Measurements from ENCODE around the gene ARHGEF28.
A peak's percentile ranks its signal among the peaks of the same experiment; 100 is the strongest.

ARHGEF28 gene

DNA sequence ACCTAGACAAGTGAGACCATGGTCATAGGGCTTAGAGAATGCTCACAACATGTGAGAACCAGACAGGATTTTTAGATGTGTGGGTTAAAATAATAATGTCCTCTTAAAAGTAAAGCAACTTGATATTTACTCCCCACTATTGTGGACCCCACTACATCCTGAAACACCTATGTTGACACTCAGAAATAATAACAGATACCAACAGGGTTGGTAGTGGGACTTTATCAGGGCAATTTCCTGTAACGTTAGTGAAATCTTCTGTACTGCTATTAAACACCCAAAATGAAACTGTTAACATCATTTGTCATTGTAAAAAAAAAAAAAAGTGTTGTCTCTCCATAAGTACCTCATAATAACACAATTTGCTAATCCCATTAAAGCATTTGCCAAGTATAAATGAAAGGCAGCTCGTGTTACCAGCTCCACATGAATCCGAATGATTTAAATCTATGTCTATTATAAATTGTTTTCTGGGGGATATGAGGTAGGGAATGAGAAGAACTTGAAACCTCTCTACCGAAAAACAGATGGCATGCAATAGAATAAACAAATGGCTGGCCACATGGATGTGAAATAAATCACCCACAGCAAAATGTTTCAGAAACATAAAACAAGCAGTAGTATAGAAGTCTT is 285.9 kb downstream of the ARHGEF28 start:
- DNase-seq: no peak

DNA sequence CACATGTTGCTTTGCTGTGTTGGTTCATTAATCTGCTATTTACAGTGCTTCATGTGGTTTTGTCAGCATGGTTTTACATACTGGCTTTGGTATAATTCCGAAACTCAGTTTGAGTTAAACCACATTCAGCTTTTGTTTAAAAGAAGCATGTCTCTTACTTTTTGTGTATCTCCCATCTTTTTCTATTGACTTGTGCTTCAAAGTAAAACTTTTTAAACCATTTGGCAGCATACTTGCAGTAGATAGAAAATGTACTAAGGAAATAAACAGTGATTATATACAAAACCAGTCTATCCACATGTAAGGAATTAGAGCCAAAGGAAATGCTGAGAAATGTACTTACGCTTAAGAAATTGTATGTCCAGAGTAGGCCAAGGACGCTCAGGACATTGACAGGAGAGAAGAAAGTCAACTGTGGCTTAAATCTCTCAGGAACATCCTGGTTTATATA is 286.9 kb downstream of the ARHGEF28 start:
- no peak for DNase-seq

DNA sequence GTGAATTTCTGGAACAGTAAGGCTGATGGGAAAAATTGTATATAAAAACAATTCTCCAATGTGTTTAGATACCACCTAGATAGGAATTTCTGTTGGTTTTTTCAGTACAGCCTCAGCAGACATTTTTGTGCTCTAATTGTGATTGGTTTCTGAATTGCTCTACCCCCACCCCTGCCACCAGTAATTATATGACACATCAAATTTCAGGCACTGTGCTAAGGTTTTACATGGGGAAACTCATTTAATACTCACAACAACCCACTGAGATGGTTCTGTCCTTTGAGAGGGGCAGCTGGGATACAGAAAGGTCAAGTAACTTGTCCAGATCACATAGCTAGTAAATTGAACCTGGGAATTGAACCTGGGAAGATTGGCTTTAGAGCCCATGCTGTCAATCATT is 288.0 kb downstream of the ARHGEF28 start:
- DNase-seq: no peak

DNA sequence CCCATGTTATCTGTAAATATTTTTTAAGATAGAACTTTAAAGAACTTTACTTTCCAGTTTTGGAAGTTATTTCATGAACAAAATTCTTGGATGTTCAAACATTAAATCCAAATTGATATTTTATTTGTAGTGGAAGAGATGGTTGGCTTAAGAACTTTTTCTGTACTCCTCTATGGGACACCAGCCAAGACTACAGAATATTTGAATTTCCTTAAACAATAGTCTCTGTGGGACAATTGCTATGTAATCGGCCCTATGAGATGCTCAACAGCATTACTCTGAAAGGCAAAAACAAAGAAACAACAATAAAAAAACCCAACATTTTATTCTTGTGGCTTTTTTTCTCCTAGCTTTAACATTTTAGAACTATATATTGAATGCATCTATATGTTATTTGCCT is 289.3 kb downstream of the ARHGEF28 start:
- no peak for DNase-seq

DNA sequence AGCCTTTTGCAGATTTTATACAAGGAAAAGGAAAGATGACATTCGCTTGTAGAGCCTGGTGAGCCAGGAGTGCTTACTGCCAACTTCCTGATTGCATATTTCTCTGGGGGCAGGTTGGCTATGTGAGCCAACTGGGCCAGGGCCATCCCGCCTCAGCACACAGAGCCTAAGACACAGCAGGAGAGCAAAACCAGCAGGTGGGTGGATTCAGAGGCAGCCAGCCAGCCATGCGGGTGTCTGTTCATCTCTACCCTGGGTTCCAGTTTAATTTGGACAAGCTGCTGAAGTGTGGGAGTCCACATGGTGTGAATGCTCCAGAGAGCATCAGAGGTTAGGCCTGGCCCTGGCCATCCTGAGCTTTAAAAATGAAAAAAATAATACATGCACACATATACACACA is 291.4 kb downstream of the ARHGEF28 start:
- DNase-seq: no peak

DNA sequence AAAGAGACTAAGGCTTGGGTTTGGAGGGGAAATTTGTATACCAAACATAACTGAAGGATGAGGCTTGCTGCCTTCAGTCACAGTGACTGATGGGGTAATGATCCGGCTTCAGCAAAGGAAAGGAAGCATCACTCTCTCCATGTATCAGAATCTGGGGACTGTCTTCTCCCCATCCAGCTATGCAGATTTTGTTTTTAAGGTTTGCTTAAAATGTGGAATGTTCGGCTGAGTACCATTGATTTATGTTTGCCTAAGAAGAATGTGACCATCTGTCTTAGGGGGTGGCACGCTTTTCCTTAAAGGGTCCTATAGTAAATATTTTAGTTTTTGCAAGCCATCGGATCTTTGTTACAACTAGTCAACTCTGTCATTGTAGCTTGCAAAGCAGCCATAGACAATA is 291.9 kb downstream of the ARHGEF28 start:
- DNase-seq: no peak

DNA sequence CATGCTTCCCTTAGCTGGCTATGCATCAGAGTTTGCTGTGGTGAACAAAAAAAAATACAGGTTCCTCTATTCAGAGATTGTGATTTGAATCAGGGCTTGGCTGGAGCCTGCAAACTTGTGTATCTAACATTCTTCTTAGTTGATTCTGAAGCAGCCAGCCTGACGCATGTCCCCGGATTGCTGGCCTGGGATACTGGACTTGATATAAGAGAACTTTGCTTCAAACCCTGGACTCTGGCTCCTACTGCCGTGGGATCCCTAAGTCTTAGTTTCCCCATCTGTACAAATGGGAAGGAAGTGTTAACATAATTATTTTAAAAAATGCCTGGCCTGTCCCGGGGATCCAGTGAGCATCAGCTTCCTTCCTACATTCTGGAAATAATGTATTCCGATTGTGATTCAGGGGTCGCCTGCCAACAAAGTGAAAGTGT is 292.8 kb downstream of the ARHGEF28 start:
- no peak for DNase-seq

DNA sequence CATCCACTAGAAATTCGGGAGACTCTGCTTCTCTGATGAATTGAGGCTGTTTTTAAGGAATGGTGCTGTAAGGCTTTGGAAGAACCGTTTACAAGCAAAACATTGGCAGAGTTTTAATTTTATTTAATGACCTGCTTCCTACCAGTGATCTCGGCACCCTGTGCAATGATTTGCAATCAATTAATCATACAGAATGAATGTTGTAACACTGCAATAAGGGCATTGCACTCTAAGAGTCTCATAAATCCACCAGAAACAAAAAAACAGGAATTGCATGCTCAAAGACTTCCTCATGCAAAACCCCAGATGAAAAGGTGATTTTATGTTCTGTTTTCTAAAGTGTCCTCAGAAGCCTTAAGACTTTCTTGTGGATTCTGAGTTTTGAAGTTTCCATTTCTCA is 295.7 kb downstream of the ARHGEF28 start:
- no peak for DNase-seq

DNA sequence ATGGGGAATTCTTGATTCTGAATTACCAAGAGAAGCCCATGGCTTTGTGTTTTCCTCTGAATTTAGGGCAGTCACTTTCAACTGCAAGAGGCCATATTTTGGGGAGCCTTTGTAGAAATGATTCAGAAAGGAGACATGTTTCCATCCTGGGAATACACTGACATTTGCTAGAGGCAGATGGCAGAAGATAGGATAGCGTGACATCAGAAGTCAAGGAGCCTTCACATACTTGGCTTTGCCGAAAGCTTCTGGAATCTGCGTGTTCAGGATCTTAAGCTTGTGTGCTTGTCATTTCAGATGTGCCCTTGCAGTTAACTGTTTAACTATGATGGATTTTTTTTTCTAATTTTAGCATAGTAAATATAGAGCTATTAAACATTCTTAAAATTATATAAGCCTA is 296.2 kb downstream of the ARHGEF28 start:
- no peak for DNase-seq

DNA sequence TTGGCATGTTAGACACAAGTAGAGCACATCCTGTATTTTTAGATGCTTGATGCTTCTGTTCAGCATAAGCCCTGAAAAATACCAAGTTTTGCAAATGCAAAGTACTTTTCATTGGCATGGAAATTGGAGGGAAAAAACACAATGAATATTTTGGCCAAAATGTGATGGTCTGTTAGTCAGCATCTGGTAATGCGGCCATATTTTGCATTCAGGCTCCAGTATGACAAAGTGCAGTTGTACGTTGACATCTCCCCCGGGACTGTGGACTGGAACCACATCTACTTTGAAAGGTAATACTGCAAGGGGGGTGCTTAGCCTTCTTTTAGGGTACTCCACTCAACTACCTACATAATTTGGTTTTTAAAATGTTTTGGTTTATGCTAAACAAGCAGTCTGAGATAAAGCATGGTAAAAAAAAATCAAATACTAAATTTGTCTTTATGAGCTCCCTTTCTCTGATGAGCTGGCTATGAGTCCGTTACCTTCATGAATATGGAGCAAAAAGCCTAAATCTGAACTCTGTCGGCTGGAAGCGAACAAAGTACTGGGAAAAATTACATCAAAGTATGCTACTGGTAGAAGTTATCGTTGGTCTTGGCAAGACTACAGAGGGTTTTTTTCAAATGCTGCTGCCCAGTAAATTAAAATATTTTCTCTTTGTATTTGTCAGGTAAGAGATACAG is 297.0 kb downstream of the ARHGEF28 start:
- no peak for DNase-seq

DNA sequence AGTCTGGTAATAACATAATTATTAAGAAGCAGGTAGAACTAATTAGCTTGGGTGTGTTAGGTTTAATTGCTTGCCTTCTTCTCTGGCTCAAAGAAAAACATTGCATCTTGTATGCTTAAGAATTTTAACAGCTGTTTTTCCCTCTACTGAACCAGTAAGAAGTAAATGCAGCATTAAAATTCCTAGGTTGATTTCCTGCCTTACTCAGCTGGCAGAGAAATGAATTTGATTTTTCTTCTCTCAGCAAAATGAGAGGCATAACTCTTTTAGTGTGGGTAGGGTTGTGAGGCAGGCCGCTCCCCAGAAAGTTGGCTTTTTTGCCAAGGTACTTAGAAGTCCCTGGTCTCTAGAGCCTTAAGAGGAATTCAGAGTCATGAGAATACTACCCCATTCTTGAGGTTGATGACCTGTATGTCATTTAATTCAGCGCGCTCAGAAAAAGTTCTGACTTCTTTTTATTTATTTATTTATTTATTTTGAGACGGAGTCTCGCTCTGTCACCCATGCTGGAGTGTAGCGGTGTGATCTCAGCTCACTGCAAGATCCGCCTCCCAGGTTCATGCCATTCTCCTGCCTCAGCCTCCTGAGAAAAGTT is 302.6 kb downstream of the ARHGEF28 start:
- DNase-seq: no peak

DNA sequence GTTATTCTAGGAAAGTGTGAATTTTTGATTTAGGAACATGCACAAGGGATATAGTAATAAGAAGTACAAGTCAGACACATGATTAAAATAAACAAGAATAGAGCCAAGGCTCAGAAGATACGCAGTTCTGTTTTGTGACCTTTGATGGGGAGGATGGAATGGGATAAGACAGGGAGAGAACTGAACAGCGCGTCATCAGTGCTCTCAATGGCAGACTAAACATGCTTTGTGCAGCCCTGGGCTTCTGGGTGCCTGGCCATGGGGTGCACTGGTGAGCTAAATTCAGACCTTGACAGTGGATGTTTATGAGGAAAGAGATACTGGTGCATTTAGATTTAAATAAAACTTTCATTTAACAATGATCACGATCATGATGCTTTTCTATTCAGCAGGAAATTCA is 309.7 kb downstream of the ARHGEF28 start:
- DNase-seq: no peak

DNA sequence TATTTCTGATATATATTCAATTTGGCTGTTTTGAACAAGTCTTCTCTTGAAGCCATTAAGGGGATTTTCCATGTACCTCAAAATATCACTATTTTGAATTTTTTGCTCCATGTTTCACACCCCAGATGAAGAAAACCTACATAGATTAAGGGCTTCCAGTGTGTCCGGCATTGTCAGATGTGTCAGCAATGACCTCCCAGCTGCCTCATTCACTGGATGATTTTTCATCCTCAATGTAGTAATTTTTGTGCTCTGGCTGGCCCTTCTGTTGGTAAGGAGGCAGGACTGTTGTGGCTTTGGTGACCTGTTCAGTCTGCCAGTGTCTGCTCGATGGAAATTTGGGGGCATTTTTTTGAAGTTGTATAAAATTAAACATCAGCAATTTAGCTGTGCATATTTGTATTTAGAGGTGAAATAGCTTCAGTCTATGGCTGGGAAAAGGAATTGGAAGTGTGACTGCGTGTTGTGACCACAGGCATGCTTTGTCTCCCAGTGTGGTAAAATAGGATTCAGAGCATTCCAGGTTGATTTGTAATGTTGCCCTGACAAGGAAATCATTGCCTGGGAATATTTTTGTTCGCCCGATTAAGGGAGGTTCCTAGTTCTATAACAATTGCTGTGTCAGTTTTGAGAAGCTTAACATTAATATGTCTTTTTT is 312.4 kb downstream of the ARHGEF28 start:
- peak; percentile 45 for DNase-seq

DNA sequence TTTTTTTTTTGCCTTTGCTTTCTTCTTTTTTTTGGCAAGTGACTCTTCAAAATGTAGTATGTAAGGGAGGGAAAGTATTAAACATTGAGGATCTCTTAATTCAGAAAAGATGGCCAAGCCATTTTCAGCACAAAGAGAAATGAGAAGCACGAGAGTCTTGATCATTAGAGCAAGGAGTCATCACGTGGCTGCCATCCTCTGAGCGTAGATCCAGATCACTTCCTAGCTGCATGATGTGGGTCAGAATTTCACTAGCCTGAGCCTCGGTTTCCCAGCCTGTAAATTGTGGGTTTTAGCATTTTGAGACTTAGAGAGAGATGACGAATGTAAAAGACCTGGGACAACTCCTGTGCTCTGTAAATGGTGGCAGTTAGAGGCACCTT is 312.9 kb downstream of the ARHGEF28 start:
- no peak for DNase-seq

DNA sequence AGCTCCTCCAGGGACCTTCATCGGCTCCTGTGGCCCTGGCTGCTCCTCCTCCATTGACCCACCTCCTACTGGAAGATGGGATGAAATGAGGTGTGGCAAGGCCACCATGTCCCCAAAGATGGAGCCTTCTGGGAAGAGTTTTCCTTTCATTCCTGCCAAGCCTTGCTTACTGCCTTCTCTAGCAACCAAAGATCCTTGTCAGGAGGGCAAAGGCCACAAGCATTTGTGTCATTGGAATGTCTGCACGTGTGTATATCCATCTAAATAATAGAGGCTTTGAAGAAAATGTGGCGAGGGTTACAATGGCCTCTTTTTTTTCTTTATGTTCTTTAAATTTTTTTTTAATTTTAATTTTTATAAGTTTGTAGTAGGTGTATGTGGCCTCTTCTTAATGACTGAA is 313.6 kb downstream of the ARHGEF28 start:
- no peak for DNase-seq

DNA sequence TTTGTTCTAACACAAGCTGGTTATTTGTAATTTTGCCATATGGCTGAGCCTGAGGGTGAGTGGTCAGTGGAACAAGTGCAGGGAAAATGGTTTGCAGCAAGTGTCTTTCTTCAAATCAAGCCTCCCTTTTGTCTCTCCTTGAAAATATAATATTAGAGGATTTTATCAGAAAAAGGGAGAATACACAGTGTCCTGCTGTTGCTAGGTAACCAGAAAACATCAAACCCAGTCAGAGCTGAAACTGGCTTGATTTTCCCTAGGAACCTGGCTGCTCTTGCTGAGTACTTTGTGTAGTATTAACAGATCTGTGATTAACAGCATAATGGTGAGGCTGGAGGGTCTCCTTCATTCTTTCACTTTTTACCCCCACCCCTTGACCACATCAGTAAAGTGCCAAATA is 314.0 kb downstream of the ARHGEF28 start:
- DNase-seq: peak; percentile 61

DNA sequence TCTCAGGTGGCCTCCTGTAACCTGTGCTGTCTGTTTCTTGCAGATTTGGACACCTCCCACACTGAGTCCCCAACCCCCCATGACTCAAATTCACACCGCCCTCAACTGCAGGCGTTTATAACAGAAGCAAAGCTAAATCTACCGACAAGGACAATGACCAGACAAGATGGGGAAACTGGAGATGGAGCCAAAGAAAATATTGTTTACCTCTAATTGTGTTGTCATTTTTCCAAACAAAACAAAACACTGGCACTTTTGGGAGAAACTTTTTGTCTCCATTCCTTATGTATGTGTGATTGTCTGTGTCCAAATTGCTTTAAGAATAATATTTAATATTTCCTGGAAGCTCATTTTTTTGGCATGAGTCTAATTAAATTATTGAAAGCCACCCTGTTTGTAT is 314.8 kb downstream of the ARHGEF28 start:
- no peak for DNase-seq

DNA sequence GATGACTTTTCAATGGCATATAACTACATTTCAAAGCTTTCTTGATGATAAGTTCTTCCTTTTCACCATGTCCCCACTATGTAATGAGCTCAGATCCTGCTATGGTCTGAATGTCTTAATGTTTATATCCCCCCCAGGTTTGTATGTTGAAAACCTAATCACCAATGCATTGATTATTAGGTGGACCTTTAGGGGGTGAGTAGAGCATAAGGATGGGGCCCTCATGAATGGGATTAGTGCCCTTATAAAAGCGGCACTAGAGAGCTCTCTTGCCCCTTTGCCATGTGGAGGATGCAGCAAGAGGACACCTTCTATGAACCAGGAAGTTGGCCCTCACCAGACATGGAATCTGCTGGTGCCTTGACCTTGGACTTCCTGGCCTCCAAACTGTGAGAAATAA is 316.8 kb downstream of the ARHGEF28 start:
- no peak for DNase-seq

DNA sequence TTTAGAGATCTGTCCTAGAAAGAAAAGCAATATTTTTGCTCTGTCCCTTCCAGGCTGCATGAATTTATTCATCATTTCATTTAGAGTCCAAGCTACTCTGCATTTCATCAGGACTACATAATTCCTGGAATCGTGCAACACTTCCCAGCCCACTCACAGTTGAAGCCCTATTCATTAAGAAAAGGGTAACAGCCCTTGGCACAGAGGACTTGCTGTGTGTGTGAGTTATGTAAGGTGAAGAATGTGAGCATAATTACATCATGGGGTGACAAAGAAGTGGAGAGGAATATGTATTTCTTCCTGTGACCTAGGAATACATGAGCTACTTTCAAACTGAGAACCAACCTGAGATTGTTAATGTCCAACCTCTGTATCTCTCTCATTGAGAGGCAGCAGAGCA is 317.4 kb downstream of the ARHGEF28 start:
- no peak for DNase-seq

DNA sequence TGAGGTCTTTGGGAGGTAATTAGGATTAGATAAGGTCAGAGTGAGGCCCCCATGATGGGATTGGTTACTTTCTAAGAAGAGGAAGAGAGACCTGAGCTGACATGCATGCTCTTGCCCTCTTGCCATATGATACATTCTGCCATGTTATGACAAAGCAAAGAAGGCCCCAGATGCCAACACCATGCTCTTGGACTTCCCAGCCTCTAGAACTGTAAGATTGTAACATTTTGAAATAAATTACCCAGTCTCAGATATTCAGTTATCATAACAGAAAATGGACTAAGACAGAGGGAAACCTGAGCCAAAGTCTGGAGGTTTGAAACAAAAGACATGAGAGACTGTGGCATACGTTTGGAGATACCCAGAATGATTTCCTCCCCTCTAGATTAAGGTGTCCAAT is 318.6 kb downstream of the ARHGEF28 start:
- no peak for DNase-seq

DNA sequence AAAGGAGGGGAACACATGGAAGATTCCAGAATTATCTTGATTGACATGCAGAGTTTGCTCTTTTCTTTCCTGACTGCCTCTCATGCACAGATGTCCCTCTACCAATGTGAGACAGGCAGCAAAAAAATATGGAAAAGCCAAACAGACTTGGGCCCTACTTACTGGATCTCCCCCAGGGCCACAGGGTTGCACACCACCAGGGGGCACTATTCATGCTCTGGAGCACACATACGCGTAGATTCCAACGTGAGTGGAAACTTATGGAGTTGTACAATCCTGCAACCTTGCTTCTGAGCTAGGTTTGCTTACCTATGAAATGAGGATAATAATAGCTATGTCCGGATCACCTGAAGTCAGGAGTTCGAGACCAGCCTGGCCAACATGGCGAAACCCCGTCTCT is 319.5 kb downstream of the ARHGEF28 start:
- no peak for DNase-seq

DNA sequence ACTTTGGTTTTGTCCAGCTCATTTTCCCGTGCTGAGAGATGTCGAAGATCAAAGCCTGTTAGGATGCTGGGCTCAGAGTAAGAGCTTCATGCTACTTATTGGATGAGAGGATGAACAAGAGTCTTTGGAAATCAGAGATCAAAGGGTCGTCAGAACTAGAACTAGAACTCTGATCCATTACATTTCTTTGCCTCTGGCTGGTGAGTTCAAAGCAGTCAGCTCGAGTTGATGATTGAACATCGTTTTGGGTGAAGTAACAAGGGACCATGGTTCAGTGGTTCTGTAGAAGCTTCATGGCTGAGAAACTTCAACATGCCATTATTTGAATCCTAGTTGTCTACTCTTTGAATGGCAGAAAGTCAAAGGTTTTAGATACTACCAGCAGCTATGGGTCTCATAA is 320.3 kb downstream of the ARHGEF28 start:
- DNase-seq: no peak

DNA sequence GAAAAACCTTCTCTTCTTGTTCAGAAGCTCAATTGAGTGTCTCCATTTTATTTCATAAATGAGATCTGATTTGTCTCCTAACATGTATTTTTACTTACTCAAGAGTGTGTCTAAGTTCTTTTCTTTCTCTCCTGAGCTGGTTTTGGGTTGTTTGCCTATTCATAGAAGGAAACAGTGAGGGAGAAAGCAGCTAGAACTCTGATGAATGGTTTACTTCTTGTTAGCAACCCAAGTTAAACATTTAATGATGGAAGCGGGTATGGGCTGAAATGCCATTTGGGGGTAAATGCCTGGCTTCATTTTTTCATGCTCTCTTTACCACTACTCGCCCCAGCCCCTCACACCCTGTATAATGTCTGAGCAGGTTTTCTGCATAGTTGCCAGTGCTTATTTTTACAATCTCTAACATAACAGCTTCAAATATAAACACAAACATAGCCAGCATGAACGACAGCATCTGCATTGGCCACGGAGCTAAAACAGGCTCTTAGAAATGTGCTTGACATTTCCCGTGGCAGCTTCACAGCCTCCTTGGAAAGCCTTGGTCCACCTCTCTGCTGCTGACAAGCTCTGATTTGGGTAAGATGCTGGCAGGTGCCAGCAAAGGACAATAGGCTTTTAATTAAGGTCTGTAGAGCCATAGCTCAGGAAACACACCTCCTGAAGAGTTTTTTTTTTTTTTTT is 321.1 kb downstream of the ARHGEF28 start:
- DNase-seq: peak; percentile 30
